Activated CD8-positive, alpha-beta memory T cell treated with anti-CD3 and anti-CD28 coated beads for 24 hours (primary cell): Measurements from ENCODE around the gene CFDP1.
"Not testable (repeated sequence)": the region's sequence is repeated elsewhere in the genome, so short reads cannot be mapped to it uniquely, and the experiment has no call there.

Source experiments
- DNase-seq: peaks from one replicate; pipeline ENCODE4 v3.0.0-alpha.2; 2020

CFDP1 gene

DNA sequence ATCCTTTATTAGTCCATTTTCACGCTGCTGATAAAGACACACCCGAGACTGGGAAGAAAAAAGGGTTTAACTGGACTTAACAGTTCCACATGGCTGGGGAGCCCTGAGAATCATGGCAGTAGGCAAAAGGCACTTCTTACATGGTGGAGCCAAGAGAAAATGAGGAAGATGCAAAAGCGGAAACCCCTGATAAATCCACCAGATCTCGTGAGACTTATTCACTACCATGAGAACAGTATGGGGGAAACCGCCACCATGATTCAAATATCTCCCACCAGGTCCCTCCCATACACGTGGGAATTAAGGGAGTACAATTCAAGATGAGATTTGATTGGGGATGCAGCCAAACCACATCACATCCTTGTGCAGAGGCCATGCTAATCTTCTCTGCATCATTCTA lies 146.9 kb downstream of the CFDP1 start:
- no peak for DNase-seq

DNA sequence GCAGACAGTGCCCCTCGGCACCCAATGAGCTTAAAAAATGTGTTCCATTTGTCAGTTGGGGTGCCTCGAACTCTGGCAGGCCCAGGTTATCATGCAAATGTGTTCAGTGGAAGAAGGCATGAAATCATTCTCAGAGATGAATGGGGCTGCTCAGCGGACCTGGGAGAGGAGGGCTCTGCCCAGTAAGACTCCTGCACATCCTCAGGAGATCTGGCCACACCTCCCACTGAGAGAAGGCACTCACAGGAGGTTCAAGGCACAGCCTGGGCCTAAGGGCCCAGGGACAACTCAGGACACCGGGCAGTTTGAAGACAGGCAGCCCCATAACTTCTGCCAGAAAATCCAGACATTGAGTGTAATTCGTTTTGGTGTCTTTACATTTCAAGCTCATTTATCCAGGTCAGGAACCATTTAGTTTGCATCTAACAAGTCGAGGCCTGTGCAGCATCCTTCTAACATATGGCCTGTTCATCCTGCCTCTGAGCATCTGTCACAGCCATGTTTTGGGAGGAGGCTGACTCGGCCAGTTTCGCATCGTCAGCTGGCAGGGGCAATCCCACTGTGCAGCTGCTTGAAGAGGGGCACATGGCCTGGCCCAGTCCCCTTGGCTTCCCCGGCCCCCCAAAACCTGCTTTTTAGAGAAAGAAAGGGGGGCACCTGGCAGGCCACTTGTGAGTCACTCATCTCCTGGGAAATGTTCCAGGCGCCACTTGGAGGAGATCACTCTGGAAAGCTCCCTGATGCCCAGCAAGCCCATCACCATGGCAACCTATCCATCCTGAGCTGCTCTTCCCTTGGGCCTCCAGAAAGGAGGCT lies 150.6 kb downstream of the CFDP1 start:
- DNase-seq, result no peak

DNA sequence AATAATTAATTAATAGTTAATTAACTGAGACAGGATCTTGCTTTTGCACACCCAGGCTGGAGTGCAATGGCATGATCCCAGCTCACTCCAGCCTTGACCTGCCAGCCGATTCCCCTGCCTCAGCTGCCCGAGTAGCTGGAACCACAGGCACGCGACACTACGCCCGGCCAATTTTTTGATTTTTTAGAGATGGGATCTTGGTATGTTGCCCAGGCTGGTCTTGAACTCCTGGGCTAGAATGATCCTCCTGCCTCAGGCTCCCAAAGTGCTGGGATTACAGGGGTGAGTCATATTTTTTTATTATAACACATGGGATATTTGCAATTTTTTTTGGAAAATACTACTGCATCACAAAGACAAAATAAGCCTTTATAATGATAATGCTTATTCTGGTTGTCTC lies 151.5 kb downstream of the CFDP1 start:
- DNase-seq, result no peak

DNA sequence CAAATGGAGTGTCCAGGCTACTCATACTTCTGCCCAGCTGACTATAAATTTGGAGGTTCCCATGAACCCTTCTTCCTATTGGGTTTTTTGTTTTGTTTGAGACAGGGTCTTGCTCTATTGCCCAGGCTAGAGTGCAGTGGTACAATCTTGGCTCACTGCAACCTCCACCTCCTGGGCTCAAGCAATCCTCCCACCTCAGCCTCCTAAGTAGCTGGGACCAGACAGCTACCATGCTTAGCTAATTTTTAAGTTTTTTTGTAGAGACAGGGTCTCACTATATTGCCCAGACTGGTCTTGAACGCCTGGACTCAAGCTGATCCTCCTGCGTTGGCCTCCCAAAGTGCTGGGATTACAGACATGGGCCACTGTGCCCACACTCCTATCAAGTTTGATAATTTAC lies 152.3 kb downstream of the CFDP1 start:
- not testable (repeated sequence) for DNase-seq

DNA sequence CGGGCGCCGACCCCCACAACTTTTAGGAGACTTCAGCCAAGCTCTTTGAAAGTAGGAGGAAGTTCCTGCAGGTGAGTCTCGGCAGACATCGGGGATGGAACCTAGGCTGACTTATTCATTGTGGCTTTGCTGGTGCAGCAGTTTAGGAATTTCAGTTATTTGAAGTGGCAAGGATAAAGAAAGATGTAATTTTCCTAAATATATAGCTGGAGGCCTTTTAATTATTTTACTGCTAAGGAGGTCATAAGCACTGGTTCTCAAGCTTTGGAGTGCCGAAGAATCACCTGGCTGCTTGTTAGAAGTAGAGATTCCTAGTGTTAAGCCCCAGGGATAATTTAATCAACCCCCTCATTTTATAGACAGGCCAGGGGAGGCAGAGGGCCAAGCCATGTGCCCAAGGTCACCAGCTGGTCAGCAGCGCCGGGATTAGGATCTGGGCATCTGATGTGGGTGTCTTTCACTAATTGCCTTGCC lies 152.9 kb downstream of the CFDP1 start:
- DNase-seq, result no peak

DNA sequence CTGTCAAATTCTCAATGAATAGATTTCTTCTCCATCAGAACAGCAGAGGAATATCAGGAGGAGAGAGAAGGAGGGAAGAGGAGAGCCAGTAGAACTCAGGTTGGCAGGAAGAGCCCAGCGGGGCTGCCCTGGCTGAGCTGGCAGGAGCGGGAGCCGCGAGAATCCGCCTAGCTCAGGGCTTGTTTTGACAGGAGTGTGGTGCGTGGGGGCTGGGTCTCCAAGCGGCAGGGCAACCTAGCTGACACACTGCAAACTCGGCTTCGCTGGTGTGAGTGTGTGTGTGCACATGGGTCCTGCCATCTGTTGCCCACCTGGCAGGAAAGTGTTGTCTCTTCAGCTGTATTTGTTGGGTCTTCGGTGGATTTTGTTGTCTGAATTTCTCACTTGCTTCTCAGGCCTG lies 154.0 kb downstream of the CFDP1 start:
- DNase-seq, result no peak

DNA sequence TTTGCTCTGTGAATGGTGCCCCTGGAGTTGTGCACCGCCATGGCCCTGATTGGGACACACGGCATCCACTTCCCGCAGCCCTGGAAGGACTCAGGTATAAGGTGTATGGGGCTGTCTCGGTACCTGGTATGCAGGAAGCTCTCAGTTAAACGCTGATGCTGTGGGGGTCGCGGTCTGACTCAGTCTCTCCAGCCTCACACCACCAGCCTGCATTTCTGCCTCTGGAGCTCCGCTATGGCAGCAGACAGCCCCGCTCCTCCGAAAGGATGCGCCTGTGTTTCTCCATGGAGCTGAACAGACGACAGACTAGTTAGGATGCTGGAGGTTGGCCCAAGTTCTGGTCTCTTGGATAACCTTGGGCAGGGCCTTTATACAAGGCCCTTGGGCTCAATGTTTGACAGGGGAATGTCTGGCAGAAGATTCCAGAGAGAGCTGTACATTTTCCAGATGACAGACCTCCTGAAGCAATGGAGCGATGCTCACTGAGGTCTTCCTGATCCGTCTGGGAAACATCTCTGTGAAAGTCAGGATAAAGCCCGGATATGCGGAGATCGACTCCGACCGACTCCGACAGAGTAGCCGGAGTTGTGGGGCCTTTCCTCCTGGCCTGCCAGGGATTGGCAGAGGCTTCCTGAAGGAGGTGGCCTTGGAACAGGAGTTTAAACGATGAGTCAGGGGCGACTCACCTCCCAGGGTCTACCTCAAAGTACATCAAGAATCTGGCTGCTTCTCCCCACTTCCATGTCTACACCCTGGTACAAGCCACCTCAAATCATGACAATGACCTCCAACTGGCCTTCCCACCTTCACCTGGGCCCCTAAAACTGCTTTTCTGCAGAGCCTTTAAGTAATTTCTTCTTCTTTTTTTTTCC lies 160.0 kb downstream of the CFDP1 start:
- no peak for DNase-seq

DNA sequence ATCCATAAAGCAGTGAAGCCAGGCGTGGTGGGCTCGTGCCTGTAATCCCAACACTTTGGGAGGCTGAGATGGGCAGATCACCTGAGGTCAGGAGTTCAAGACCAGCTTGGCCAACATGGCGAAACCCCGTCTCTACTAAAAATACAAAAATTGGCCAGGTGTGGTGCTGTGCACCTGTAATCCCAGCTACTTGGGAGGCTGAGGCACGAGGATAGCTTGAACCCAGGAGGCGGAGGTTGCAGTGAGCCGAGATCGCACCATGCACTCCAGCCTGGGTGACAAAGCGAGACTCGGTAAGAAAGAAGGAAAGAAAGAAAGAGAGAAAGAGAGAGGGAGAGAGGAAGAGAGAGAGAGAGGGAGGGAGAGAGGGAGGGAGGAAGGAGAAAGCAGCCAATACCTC lies 160.7 kb downstream of the CFDP1 start:
- not testable (repeated sequence) for DNase-seq

DNA sequence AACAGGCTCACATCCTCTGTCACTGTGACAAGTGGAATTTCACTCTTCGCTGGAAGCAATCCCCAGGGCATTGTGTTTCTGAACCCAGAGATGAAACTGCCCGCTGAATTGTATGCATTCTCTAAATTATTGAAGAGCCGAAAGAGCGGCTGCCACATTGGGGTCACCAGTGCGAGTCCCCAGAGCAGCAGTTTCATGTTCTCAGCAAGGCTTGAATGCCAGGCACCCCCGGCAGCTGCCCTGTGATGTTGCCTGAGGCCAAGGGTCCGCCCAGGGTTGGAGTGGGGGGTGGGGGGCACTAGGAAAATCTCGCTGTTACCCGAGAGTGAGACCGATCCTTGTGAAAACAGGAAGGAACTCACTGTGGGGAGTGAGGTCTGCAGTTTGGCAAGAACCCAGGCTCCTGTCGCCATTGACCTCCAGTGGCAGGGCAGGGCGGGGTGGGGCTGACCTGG lies 161.2 kb downstream of the CFDP1 start:
- no peak for DNase-seq

DNA sequence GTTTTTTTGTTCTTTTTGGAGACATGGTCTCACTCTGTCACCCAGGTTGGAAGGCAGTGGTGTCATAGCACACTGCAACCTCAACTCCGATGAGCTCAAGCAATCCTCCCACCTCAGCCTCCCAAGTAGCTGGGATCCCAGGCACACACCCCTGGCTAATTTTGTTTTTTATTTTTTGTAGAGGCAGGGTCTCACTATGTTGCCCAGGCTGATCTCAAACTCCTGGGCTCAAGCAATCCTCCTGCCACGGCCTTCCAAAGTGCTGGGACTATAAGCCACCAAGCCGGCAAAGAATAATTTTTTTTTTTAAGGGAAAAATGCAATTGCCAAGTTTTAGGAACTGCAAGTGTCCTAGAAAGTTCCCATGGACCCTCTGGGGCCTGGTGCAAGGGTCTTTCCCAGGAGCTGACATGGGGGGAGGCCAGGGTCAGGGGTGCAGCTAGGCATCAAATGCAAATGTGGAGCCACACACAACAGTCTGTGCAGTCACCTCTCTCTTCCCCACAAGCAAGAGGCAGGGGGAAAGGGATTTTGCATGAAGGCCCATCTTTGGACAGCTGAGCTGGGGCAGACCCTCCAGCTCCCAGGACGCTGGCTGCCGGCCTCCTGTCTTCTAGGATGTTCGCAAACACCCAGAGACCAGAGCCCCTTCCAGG lies 161.7 kb downstream of the CFDP1 start:
- no peak for DNase-seq

DNA sequence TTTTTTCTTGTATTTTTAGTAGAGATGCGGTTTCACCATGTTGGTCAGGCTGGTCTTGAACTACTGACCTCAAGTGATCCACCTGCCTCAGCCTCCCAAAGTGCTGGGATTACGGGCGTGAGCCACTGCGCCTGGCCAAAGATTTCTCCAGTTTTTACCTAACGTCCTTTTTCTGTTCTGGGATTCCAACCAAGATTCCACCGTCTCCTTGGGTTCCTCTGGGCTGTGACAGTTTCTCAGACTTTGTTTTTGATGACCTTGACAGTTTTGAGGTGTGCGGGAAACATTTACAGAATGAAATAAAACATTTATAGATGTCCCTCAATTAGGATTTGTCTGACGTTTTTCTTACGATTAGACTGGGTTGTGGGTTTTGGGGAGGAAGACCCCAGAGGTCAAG lies 163.9 kb downstream of the CFDP1 start:
- DNase-seq, result not testable (repeated sequence)

DNA sequence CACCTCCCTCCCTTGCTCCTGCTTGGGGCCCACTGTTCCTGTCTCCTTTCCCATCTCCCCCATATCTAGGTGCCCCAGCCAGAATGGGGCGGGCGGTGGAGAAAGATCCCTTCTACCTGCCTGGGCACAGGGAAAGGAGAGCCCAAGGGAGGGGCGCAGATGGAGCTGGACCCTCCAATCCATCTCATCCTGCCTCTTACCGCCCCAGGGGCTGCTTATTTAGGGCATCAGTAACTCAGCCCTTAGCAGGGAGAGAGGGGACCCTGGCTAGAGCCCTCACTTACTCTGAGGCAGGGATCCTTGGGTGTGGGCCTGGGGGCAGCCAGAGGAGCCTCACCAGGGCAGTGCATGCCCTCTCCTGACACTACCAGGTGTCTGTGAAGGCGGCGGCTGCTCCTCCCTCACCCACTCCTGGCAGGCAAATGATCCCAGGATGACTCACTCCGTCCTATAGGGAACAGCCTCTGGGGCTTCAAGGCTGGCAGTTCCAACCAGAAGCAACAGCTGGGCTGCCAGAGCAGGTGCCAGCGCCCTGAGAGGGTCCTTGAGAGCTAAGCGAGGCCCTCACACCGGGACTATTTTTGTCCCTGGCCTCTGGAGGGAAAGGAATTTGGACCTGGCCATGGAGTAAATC lies 165.6 kb downstream of the CFDP1 start:
- no peak for DNase-seq

DNA sequence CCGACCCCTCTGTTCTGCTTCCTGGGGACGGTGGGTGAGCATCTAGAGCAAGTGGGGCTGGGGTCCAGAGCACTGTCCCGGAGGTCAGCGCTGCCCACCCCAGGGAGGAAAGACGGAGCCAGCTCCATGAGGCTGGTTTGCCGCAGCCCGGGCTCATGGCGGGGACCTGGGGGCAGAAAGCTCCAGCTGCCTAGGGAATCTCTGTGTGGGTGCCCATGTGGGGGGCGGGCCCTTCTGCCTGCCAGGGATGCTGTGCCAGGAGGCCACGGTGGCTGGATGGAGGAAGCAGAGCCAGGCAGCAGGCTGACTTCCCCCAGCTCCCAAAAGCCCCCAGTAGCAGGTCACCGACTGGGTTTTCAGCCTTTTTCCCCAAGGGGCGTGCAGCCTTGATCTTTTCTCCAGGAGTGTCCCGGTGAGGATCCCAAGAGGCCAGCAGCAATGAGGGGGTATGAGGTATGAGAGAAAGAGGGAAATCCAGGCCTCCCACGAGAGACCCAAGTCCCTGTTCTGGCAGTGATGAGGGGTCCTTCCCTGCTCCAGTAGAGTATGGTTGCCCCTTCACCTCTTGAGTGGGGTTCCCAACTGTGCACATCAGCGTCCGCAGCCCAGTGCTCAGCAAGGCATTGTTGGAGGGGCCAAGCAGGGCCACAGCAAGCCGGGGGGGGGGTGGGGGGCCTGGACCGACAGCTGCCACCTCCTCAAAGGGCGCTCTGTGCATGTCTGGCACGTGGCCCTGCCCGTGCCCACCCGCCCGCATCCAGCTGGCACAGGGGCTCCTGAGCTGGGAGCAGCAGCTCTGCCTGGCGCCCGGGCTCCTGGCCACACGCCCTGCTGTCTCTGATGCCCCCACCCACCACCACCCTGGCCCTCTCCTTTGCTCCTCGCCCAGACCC lies 166.3 kb downstream of the CFDP1 start:
- no peak for DNase-seq

DNA sequence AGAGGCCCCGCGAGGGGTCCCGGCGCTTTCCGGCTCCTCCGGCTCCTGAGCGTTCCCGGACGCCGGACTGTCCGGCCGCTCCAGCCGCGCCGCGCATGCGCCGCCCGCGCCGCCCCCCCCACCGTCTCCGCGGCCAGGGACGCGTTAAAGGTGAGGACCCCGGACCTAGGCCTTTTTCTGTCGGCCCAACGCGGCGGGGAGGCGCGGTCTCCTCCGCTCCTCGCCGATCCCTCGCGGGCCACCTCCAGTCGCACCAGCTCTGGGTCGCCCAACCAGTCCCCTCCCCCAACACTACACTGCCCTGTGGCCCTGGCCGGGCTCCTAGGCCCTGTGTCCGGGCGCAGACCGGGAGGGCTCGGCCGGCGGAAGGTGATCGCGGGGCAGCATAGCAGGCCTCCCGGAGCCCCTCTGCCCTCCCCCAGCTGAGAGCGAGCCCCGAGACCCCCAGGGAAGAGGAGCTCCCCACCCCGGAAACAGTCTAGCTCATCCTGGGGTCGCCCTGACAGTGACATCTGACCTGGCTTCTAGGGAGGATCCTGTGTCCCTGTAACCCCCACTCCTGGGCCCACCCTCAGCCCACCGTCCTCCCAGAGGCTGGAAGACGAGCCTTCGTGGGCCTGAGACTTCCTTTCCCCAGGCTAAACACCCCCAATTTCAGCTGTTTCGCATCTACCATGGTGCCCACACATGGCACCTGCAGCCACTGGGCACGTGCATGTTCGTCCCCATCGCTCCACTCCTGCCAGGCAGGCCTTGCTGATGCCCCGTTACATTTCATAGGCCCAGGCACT lies 167.2 kb downstream of the CFDP1 start:
- no peak for DNase-seq

DNA sequence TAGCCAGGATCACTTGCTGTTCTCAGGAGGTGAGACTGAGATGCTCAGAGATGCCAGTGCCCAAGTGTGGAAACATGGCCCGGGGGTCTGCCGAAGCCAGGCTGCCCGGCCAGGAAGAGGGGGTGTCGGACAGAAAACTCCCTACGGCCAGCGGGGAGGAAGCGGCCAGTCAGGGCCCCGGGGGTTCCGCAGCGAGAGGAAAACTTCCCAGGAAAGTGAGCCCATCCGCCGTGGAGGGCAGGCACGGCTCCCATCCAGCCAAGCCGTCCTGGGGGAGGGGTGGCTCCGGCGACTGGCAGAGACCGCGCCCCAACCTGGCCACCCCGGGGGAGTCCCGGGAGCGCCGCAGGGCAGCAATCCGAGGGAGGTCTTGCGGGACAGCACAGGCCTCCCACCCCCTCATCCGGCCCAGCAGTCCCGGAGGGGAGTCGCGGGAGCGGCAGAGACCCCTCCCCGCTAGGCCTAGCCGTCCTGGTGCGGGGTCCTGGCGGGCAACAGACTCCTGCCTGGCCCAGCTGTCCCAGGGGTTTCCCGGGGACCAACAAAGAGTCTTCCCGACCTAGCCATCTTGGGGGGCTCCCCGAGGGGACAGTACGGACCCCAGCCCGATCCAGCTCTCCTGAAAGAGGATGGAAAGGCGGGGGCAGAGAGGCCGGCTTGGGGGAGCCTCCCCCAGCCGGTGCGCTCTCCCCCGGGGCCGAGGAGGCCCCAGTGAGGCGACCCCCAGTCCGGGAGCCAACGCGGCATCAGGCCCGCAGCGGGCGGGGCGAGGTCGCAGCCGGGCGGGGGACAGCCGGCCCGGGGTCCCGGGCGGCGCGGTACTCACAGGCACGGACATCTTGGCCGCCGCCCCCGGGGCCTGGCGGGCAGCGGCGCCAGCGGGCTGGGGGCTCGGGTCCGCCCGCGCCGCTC lies 168.0 kb downstream of the CFDP1 start:
- no peak for DNase-seq

DNA sequence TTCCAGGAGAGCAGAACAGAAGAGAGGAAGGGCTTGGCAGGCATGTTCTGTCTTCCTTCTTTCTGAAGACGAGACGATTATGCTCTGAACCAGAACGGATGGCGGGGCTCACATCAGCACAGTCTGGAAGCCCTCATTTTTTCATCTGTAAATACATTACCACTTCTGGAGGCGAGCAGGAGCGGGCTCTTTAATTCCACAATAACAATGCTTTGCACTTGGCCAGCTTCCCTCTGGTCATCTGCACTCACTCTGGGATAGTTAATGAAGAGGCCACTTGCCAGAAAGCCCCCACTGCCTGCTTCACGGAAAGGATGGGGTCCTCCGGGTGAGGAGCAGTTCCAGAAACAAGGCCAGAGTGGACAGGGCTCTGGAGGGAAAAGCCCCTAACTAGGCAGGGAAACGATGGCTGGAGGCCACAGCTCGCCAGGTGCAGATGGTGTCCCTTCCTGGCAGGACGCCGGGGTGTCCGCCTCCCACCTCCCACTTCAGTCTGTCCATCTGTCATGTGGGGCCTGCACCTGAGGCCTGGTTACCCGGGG lies 168.8 kb downstream of the CFDP1 start:
- no peak for DNase-seq

DNA sequence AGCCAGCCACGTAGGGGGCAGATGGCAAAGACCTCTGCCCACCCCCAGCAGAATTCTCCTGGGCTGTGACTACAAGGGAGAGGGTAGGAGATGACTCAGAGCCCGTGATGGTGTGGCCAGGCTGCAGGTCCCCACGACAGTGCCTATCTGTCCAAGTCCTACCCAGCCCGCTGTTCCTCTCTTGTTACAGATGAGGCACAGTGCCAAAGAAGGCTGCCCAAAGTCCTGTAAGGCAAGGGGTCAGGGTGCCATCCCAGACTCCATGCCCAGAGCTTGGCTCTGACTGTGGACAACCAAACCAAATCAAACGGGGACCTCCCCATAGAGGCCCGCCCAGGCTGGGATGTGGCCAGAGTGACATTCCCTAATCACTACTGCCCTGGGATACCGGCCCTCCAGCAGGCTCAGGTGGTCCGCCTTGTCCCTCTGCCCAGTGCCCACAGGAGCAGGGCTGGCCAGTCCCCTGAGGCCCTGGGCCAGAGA lies 169.3 kb downstream of the CFDP1 start:
- no peak for DNase-seq

DNA sequence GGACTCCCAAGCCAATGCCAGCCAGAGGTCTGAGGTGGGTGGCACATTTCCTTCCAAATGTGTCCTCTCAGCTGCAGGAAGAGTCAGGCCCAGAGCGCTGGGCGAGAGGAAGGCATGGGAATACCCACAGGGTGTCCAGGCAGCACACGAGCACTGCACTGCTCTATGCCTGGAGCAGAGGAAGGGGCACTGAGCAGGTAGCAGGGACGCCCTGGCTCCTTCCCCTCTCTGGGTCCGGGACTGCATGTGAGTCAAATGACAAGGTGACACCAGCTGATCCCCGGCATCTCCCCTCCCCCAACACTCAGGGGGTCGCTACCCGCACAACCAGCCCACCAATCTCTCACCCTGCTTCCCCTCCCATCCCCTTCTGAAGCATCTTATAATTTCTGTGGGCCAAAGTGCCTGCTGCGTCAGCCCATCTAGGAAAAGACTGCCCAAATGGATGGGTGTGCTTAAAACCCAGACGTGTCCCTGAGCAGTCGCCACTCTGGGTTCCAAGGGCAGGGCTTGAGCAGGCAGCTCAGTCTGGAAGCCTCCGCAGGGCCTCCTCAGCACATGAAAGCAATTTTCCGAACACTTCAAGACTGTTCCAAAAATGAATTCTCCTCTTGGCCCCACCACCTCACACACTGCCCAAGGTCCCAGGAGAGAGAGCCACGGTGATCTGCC lies 169.9 kb downstream of the CFDP1 start:
- no peak for DNase-seq

DNA sequence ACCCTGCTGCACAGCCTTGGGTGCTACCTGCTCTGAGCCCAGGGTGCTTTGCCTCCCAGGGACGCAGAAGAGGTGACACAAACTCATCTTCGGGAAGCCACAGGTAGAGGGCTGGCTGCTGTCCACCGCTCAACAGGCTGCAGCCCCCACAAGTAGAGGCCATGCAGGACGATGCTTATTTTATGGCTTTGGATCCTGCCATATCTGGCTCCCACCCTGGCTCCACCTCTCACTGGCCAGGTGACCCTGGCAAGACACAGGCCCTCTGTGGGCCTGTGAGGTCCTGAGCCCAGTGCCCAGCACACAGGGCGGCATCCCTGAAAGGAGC lies 170.5 kb downstream of the CFDP1 start:
- DNase-seq, result no peak
